ENCODE data around the gene OR6B1.

DNA sequence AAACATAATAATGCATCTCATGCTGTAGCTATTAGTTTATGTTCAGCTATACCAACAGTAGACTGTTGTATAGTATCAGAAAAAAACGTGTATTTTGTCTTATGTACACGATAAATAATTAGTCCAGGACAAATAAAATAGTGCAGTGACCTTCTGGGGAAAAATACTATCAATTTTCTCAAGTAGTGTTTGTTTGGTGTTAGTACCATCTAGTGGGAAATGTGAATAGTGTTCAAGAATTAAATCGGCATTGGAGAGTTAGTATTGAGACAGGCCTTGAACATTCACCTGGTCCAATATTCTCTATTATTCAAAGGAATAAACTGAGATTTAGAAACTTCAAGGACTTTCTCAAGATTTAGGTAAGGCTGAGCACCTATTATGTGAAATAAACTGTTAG lies 26.9 kb downstream of the OR6B1 start:
- TF ChIP-seq L3MBTL2 (conservative IDR thresholded peaks at IDR 0.05) (no peak), ELF4 (IDR thresholded peaks at IDR 0.05) (no peak), LEF1 (IDR thresholded peaks at IDR 0.05; ENCODE audit: borderline replicate concordance) (no peak), FOXK2 (IDR thresholded peaks at IDR 0.05) (no peak), FOXM1 (IDR thresholded peaks at IDR 0.05; ENCODE audit: borderline replicate concordance) (no peak), ZNF384 (IDR thresholded peaks at IDR 0.05) (no peak)
